Naive thymus-derived CD8-positive, alpha-beta T cell (primary cell): ENCODE data around the gene CCNYL1. TPM values are rescaled to one million over a fixed set of nuclear protein-coding genes. Genes with fewer than 3 reads are reported as not detected.
"Not testable (repeated sequence)": the region's sequence is repeated elsewhere in the genome, so short reads cannot be mapped to it uniquely, and the experiment has no call there.

Experiments
- ATAC-seq, 2 donors: fragments of 150-1000 bp; cut with Tn5 transposase in 1 of 2; sonication (Bioruptor Pico), chemical (Tn5 transposase) in 1 of 2; 1 replicate in 1 of 2; 2 replicates in 1 of 2; pipeline ENCODE4 v1.10.0; 2021; ENCODE audit warnings: mild to moderate bottlenecking in 2 of 2, moderate library complexity in 2 of 2
- POLR2A ChIA-PET: fragments of 350-600 bp; sonication (Branson Sonifier 250); formaldehyde crosslinking; loops from one replicate; lab custom pipeline; 2021; ENCODE audit warnings: antibody characterized with exemption; lab: Charles Lee
- DNase-seq, 10 donors: peaks; one replicate each; pipeline versions ENCODE4 v3.0.0 to v3.0.0-alpha.2; 2020 to 2022
- H3K27ac Mint-ChIP-seq, 10 donors: one replicate each; pipeline ENCODE4 v1.8.0; 2020 to 2022; ENCODE audit warnings: mild to moderate bottlenecking in 10 of 10, mixed read lengths in 10 of 10, moderate library complexity in 4 of 10, inconsistent platforms in 1 of 10
- H3K27me3 Mint-ChIP-seq, 5 donors: one replicate each; pipeline ENCODE4 v1.8.0; 2021 to 2022; ENCODE audit warnings: mixed read lengths in 5 of 5
- H3K36me3 Mint-ChIP-seq, 3 donors: one replicate each; pipeline ENCODE4 v1.8.0; 2020 to 2022; ENCODE audit warnings: mixed read lengths in 3 of 3, mild to moderate bottlenecking in 2 of 3, inconsistent platforms in 1 of 3
- H3K4me1 Mint-ChIP-seq, 4 donors: one replicate each; pipeline ENCODE4 v1.8.0; 2021 to 2022; ENCODE audit warnings: mixed read lengths in 4 of 4
- H3K4me3 Mint-ChIP-seq, 10 donors: one replicate each; pipeline ENCODE4 v1.8.0; 2020 to 2022; ENCODE audit warnings: mild to moderate bottlenecking in 10 of 10, mixed read lengths in 10 of 10, moderate library complexity in 6 of 10, inconsistent platforms in 1 of 10
- H3K9me3 Mint-ChIP-seq, 9 donors: one replicate each; pipeline ENCODE4 v1.8.0; 2020 to 2022; ENCODE audit warnings: mixed read lengths in 9 of 9, mild to moderate bottlenecking in 3 of 9, inconsistent platforms in 1 of 9, moderate library complexity in 1 of 9
- polyA plus RNA-seq, 3 donors: library from polyadenylated mRNA; unstranded; fragments of 300-500 nt; fragmentation: Illumina TruSeq; gene quantifications; one replicate each; pipeline ENCODE4 v1.2.3, GENCODE V29; 2021
- total RNA-seq, 8 experiments: library from RNA in 2 of 8; stranded (reverse) in 2 of 8; gene quantifications; one replicate each; pipeline ENCODE4 v1.2.3 and lab custom pipeline; 2021 to 2026

The CCNYL1 gene
- total and polyA plus RNA-seq, 5 experiments from 2014 or later, result 1.2 to 14.3 (median 2.1) TPM

- no peaks in the 10 kb centered on the region for H3K27me3 Mint-ChIP-seq
- H3K4me1 Mint-ChIP-seq, result no peaks in the 10 kb centered on the region
- POLR2A ChIA-PET, result no interaction called here
- H3K36me3 Mint-ChIP-seq, result peaks cover 0 to 32% (median 3%) of the 10 kb centered on the region in 3 donors
- DNase-seq, result no peak
- no peak overlapping the region for H3K4me3 Mint-ChIP-seq
- H3K27ac Mint-ChIP-seq, result no peak overlapping the region
- H3K9me3 Mint-ChIP-seq, result no peaks in the 10 kb centered on the region
- ATAC-seq, result no peak
Measured at GRCh38 chr2:207747653-207748560, 36.5 kb downstream of the CCNYL1 start.

GRCh38 chr2:207748993-207749392, 37.6 kb downstream of the CCNYL1 start:
- POLR2A ChIA-PET, result no interaction called here
- H3K36me3 Mint-ChIP-seq, result peaks cover 0 to 32% (median 5%) of the 10 kb centered on the region in 3 donors
- H3K27ac Mint-ChIP-seq, result no peak overlapping the region
- H3K27me3 Mint-ChIP-seq, result no peaks in the 10 kb centered on the region
- H3K4me1 Mint-ChIP-seq, result no peaks in the 10 kb centered on the region
- no peaks in the 10 kb centered on the region for H3K9me3 Mint-ChIP-seq
- no peak for ATAC-seq
- DNase-seq, result no peak
- H3K4me3 Mint-ChIP-seq, result no peak overlapping the region

GRCh38 chr2:207749873-207750272, 38.4 kb downstream of the CCNYL1 start:
- Mint-ChIP-seq H3K27ac (no peak overlapping the region), H3K36me3 (peaks cover 0 to 32% (median 6%) of the 10 kb centered on the region in 3 donors), H3K4me1 (no peaks in the 10 kb centered on the region), H3K4me3 (no peak overlapping the region), H3K9me3 (no peaks in the 10 kb centered on the region), H3K27me3 (no peaks in the 10 kb centered on the region)
- ATAC-seq (no peak), DNase-seq (no peak)
- POLR2A ChIA-PET, result no interaction called here

- Mint-ChIP-seq H3K27me3 (no peaks in the 10 kb centered on the region), H3K36me3 (peaks cover 0 to 32% (median 8%) of the 10 kb centered on the region in 3 donors), H3K4me3 (no peak overlapping the region), H3K9me3 (no peaks in the 10 kb centered on the region), H3K4me1 (no peaks in the 10 kb centered on the region), H3K27ac (no peak overlapping the region)
- POLR2A ChIA-PET, result interaction anchor here (0.6 kb wide), 1 partner anchor 25 kb away, joined by 4 read pairs; no protein-coding TSS in a partner anchor
- ATAC-seq, result no peak
- DNase-seq, result no peak
Measured at GRCh38 chr2:207750345-207750744, 38.9 kb downstream of the CCNYL1 start.

GRCh38 chr2:207750876-207751275, 39.4 kb downstream of the CCNYL1 start:
- ATAC-seq (no peak), DNase-seq (no peak)

GRCh38 chr2:207753688-207754087, 42.2 kb downstream of the CCNYL1 start:
- H3K9me3 Mint-ChIP-seq, H3K27ac Mint-ChIP-seq, H3K4me1 Mint-ChIP-seq, DNase-seq, H3K4me3 Mint-ChIP-seq, H3K27me3 Mint-ChIP-seq, ATAC-seq, POLR2A ChIA-PET: not testable (repeated sequence)
- H3K36me3 Mint-ChIP-seq, result peaks cover 0 to 18% (median 5%) of the 10 kb centered on the region in 3 donors

More at GRCh38 chr2:207750876-207751275, 39.4 kb downstream of the CCNYL1 start:
- POLR2A ChIA-PET, result interaction anchor here (0.6 kb wide), 1 partner anchor 26 kb away, joined by 4 read pairs; no protein-coding TSS in a partner anchor
- no peak overlapping the region for H3K4me3 Mint-ChIP-seq
- no peak overlapping the region for H3K27ac Mint-ChIP-seq
- H3K27me3 Mint-ChIP-seq, result no peaks in the 10 kb centered on the region
- peaks cover 0 to 31% (median 8%) of the 10 kb centered on the region in 3 donors for H3K36me3 Mint-ChIP-seq
- no peaks in the 10 kb centered on the region for H3K9me3 Mint-ChIP-seq
- H3K4me1 Mint-ChIP-seq, result no peaks in the 10 kb centered on the region

GRCh38 chr2:207754498-207755383, 43.3 kb downstream of the CCNYL1 start:
- POLR2A ChIA-PET, result no interaction called here
- H3K4me1 Mint-ChIP-seq, result no peaks in the 10 kb centered on the region
- H3K36me3 Mint-ChIP-seq, result peaks cover 0 to 18% (median 5%) of the 10 kb centered on the region in 3 donors
- H3K4me3 Mint-ChIP-seq, result no peak overlapping the region
- H3K9me3 Mint-ChIP-seq, result no peaks in the 10 kb centered on the region
- ATAC-seq (no peak), DNase-seq (no peak)
- no peak overlapping the region for H3K27ac Mint-ChIP-seq
- H3K27me3 Mint-ChIP-seq, result peaks cover 0 to under 1% (median 0%) of the 10 kb centered on the region in 5 donors

- Mint-ChIP-seq H3K36me3 (peaks cover 0 to 5% (median 0%) of the 10 kb centered on the region in 3 donors), H3K9me3 (no peaks in the 10 kb centered on the region), H3K27ac (no peak overlapping the region), H3K4me3 (no peak overlapping the region), H3K27me3 (peaks cover 6 to 18% (median 8%) of the 10 kb centered on the region in 5 donors), H3K4me1 (no peaks in the 10 kb centered on the region)
- POLR2A ChIA-PET, result no interaction called here
- ATAC-seq (no peak), DNase-seq (no peak)
Measured at GRCh38 chr2:207758025-207758424, 46.6 kb downstream of the CCNYL1 start.

- no peak for ATAC-seq
- DNase-seq, result no peak
- Mint-ChIP-seq H3K4me1 (no peaks in the 10 kb centered on the region), H3K36me3 (peaks cover 0 to under 1% (median 0%) of the 10 kb centered on the region in 3 donors), H3K4me3 (no peak overlapping the region), H3K9me3 (no peaks in the 10 kb centered on the region), H3K27ac (no peak overlapping the region), H3K27me3 (peaks cover 14 to 37% (median 18%) of the 10 kb centered on the region in 5 donors)
- POLR2A ChIA-PET, result no interaction called here
Measured at GRCh38 chr2:207759890-207760289, 48.5 kb downstream of the CCNYL1 start.

GRCh38 chr2:207760453-207760852, 49.0 kb downstream of the CCNYL1 start:
- H3K4me1 Mint-ChIP-seq, result no peaks in the 10 kb centered on the region
- ATAC-seq (no peak), DNase-seq (no peak)
- no peak overlapping the region for H3K27ac Mint-ChIP-seq
- H3K27me3 Mint-ChIP-seq, result peaks cover 14 to 42% (median 22%) of the 10 kb centered on the region in 5 donors
- H3K36me3 Mint-ChIP-seq, result no peaks in the 10 kb centered on the region
- H3K4me3 Mint-ChIP-seq, result no peak overlapping the region
- POLR2A ChIA-PET, result no interaction called here
- no peaks in the 10 kb centered on the region for H3K9me3 Mint-ChIP-seq

GRCh38 chr2:207761426-207761825, 50.0 kb downstream of the CCNYL1 start:
- H3K36me3 Mint-ChIP-seq, ATAC-seq, H3K4me3 Mint-ChIP-seq, DNase-seq, H3K27ac Mint-ChIP-seq, H3K9me3 Mint-ChIP-seq, H3K4me1 Mint-ChIP-seq, POLR2A ChIA-PET: not testable (repeated sequence)
- peaks cover 17 to 52% (median 29%) of the 10 kb centered on the region in 5 donors for H3K27me3 Mint-ChIP-seq

- ATAC-seq, result no peak
- Mint-ChIP-seq H3K27me3 (peaks cover 18 to 59% (median 34%) of the 10 kb centered on the region in 5 donors), H3K36me3 (no peaks in the 10 kb centered on the region), H3K4me1 (peaks cover 3 to 11% (median 7%) of the 10 kb centered on the region in 4 donors), H3K27ac (no peak overlapping the region), H3K4me3 (no peak overlapping the region), H3K9me3 (no peaks in the 10 kb centered on the region)
- no peak for DNase-seq
- POLR2A ChIA-PET, result no interaction called here
Measured at GRCh38 chr2:207762146-207762545, 50.7 kb downstream of the CCNYL1 start.
